C4-2B (cell line): ENCODE results near the gene TOR1AIP2.
A peak's percentile ranks its signal among the peaks of the same experiment; 100 is the strongest.

Experiments used
- H3K27ac ChIP-seq: fragments of 450-650 bp; 2 replicates; pipeline ENCODE4 v1.5.1; 2017
- ZFX ChIP-seq: fragments of 450-650 bp; IDR thresholded peaks from 2 replicates; pipeline ENCODE4 v1.6.1; 2017
- TF ChIP-seq, protein P1 (sequence below): fragments of 450-650 bp; conservative IDR thresholded peaks from 2 replicates; pipeline ENCODE4 v1.5.1; 2017; ENCODE audit warnings: mild to moderate bottlenecking

The TOR1AIP2 gene

GRCh38 chr1:179877586-179878265, at the start of gene TOR1AIP2:
Gene TOR1AIP2 (minus strand): TSS chr1:179877803. CDS start chr1:179852665, 25,138 bp downstream.
- TF ChIP-seq, protein P1, sequence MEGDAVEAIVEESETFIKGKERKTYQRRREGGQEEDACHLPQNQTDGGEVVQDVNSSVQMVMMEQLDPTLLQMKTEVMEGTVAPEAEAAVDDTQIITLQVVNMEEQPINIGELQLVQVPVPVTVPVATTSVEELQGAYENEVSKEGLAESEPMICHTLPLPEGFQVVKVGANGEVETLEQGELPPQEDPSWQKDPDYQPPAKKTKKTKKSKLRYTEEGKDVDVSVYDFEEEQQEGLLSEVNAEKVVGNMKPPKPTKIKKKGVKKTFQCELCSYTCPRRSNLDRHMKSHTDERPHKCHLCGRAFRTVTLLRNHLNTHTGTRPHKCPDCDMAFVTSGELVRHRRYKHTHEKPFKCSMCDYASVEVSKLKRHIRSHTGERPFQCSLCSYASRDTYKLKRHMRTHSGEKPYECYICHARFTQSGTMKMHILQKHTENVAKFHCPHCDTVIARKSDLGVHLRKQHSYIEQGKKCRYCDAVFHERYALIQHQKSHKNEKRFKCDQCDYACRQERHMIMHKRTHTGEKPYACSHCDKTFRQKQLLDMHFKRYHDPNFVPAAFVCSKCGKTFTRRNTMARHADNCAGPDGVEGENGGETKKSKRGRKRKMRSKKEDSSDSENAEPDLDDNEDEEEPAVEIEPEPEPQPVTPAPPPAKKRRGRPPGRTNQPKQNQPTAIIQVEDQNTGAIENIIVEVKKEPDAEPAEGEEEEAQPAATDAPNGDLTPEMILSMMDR: no peak; the same call in 1 of the 2 replicates
- no peak for TF ChIP-seq ZFX
- peak within 1 kb of the TSS; percentile 58 for H3K27ac ChIP-seq

GRCh38 chr1:179926850-179927205, 49.2 kb upstream of the TOR1AIP2 start:
- no peak overlapping the region for H3K27ac ChIP-seq
- TF ChIP-seq, protein P1: no peak
- no peak for TF ChIP-seq ZFX

GRCh38 chr1:179925922-179926849, 48.6 kb upstream of the TOR1AIP2 start:
- TF ChIP-seq, protein P1: no peak
- no peak for TF ChIP-seq ZFX
- no peak overlapping the region for H3K27ac ChIP-seq

- TF ChIP-seq, protein P1: no peak
- TF ChIP-seq ZFX: no peak
- H3K27ac ChIP-seq: no peak overlapping the region
Measured at GRCh38 chr1:179925302-179925701, 47.7 kb upstream of the TOR1AIP2 start.

- no peak overlapping the region for H3K27ac ChIP-seq
- no peak for TF ChIP-seq ZFX
- TF ChIP-seq, protein P1: no peak
Measured at GRCh38 chr1:179924268-179924667, 46.7 kb upstream of the TOR1AIP2 start.

DNA sequence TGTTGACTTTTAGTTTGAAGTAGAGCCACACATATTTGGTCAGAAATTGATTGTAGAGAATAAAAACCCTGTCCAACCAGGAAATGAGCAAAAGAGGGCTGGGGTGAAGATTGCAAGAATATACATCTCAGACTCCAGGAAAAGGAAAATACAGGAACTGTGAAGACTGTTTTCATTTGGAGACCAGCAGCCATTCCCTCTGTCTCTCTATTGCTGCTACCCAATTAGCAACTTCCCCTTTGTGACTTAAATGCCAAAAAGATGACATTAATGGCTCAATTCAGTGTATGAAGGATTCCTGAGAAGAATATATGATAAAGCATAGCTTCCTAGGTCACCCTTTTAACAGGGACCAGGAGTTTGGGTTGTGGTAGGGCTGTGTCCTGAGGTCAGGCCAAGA, 45.4 kb upstream of the TOR1AIP2 start:
- TF ChIP-seq ZFX: no peak
- TF ChIP-seq, protein P1: no peak
- no peak overlapping the region for H3K27ac ChIP-seq
